Upper lobe of left lung (tissue), 4 donors: ENCODE measurements around the gene NR3C2.

Experiments
- CTCF ChIP-seq, 6 experiments: fragments of 450-650 bp in 4 of 6; fragments of 200-600 bp in 2 of 6; sonication (generic) in 2 of 6; IDR thresholded peaks; one replicate each; pipeline ENCODE4 v1.5.1; 2016 to 2019; ENCODE audit warnings: antibody characterized with exemption in 6 of 6
- EP300 ChIP-seq, 4 donors: sonication (generic); formaldehyde crosslinking; IDR thresholded peaks; one replicate each; pipeline ENCODE4 v1.5.1; 2017; ENCODE audit warnings: antibody characterized with exemption in 4 of 4, control low read depth in 2 of 4
- POLR2A ChIP-seq, 4 donors: fragments of 450-650 bp; IDR thresholded peaks; one replicate each; pipeline ENCODE4 v1.5.1; 2016 to 2017; ENCODE audit warnings: antibody characterized with exemption in 4 of 4, mild to moderate bottlenecking in 2 of 4
- POLR2AphosphoS5 ChIP-seq, 2 donors: sonication (generic); formaldehyde crosslinking; IDR thresholded peaks; one replicate each; pipeline ENCODE4 v1.5.1; 2017; ENCODE audit warnings: antibody characterized with exemption in 2 of 2

GRCh38 chr4:148034813-148035212 is 407.4 kb downstream of the NR3C2 start:
- TF ChIP-seq EP300 (IDR thresholded peaks at IDR 0.05) (no peak), POLR2A (IDR thresholded peaks at IDR 0.05) (no peak), CTCF (IDR thresholded peaks at IDR 0.05) (no peak), POLR2AphosphoS5 (IDR thresholded peaks at IDR 0.05) (no peak)
